Stimulated activated memory B cell treated with anti-CD40 and anti-IgM and Interleukin-4, amounts not matched to agents 10 μg/mL and 1 μg/mL and 100 μg/mL, for 72 hours (primary cell): ENCODE measurements around the gene DCC.

ENCODE experiments used
- ATAC-seq: fragments of 150-1000 bp; cut with Tn5 transposase; 2 replicates; pipeline ENCODE4 v1.10.0; 2021
- H3K27ac Mint-ChIP-seq: one replicate; pipeline ENCODE4 v1.8.0; 2022; ENCODE audit warnings: mild to moderate bottlenecking, mixed read lengths
- H3K27me3 Mint-ChIP-seq: one replicate; pipeline ENCODE4 v1.8.0; 2022; ENCODE audit warnings: mixed read lengths
- H3K36me3 Mint-ChIP-seq: one replicate; pipeline ENCODE4 v1.8.0; 2022; ENCODE audit warnings: mixed read lengths
- H3K4me1 Mint-ChIP-seq: one replicate; pipeline ENCODE4 v1.8.0; 2022; ENCODE audit warnings: mixed read lengths
- H3K4me3 Mint-ChIP-seq: one replicate; pipeline ENCODE4 v1.8.0; 2022; ENCODE audit warnings: mild to moderate bottlenecking, moderate library complexity, mixed read lengths
- H3K9me3 Mint-ChIP-seq: one replicate; pipeline ENCODE4 v1.8.0; 2022; ENCODE audit warnings: mixed read lengths

The DCC gene

GRCh38 chr18:52433797-52434196 is 93.8 kb downstream of the DCC start:
- no peak for ATAC-seq

GRCh38 chr18:52435301-52435700 is 95.3 kb downstream of the DCC start:
- Mint-ChIP-seq H3K4me3 (no peak overlapping the region), H3K4me1 (no peaks in the 10 kb centered on the region), H3K9me3 (no peaks in the 10 kb centered on the region), H3K27ac (no peak overlapping the region), H3K27me3 (no peaks in the 10 kb centered on the region), H3K36me3 (no peaks in the 10 kb centered on the region)
- ATAC-seq = no peak

More at GRCh38 chr18:52433797-52434196, 93.8 kb downstream of the DCC start:
- H3K36me3 Mint-ChIP-seq = no peaks in the 10 kb centered on the region
- H3K9me3 Mint-ChIP-seq = no peaks in the 10 kb centered on the region
- no peak overlapping the region for H3K4me3 Mint-ChIP-seq
- H3K4me1 Mint-ChIP-seq = no peaks in the 10 kb centered on the region
- H3K27me3 Mint-ChIP-seq = no peaks in the 10 kb centered on the region
- no peak overlapping the region for H3K27ac Mint-ChIP-seq

DNA sequence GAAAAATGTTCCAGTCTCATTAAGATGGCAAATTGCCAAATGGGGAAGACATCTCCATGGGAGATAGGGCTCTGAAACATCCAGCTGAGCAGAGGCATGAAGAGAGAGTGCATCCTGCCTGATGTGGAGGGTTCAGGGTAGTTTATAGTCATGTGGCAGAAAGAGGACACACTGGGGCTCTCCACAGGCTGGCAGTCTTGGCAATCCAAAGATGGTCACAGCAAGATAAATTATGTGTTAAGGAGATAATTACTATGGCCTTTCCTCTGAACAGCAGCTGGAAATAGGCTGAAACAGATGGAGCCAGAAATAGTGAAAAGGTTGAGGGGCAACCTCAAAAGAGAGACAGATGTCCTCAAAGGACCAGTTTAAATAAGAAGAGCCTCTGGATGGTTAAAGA is 97.2 kb downstream of the DCC start:
- H3K9me3 Mint-ChIP-seq = no peaks in the 10 kb centered on the region
- no peak for ATAC-seq
- H3K4me3 Mint-ChIP-seq = no peak overlapping the region
- H3K36me3 Mint-ChIP-seq = no peaks in the 10 kb centered on the region
- no peaks in the 10 kb centered on the region for H3K27me3 Mint-ChIP-seq
- no peak overlapping the region for H3K27ac Mint-ChIP-seq
- no peaks in the 10 kb centered on the region for H3K4me1 Mint-ChIP-seq

GRCh38 chr18:52439457-52439856 is 99.5 kb downstream of the DCC start:
- Mint-ChIP-seq H3K36me3 (no peaks in the 10 kb centered on the region), H3K27ac (no peak overlapping the region), H3K9me3 (no peaks in the 10 kb centered on the region), H3K27me3 (no peaks in the 10 kb centered on the region), H3K4me3 (no peak overlapping the region), H3K4me1 (no peaks in the 10 kb centered on the region)
- no peak for ATAC-seq

DNA sequence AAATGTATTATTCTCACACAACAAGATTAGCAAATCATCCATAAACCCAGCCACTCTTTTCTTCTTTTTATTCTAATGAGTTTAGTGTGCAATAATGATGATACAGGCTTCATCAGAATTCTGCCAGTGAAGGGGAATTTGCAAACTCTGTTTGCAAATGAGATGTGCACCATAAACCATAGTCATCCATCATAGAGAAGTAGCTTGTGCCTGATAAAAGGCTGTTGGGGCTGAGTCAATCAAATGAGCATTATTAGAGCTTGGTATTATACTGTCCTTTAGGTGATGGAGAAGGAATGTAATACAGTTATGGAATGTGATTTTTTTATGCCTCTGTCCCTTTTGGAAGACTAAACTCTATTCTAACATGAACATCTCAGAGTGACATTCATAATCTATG is 101.8 kb downstream of the DCC start:
- Mint-ChIP-seq H3K4me3 (no peak overlapping the region), H3K4me1 (no peaks in the 10 kb centered on the region), H3K9me3 (no peaks in the 10 kb centered on the region), H3K27me3 (no peaks in the 10 kb centered on the region), H3K36me3 (no peaks in the 10 kb centered on the region), H3K27ac (no peak overlapping the region)
- ATAC-seq = no peak

DNA sequence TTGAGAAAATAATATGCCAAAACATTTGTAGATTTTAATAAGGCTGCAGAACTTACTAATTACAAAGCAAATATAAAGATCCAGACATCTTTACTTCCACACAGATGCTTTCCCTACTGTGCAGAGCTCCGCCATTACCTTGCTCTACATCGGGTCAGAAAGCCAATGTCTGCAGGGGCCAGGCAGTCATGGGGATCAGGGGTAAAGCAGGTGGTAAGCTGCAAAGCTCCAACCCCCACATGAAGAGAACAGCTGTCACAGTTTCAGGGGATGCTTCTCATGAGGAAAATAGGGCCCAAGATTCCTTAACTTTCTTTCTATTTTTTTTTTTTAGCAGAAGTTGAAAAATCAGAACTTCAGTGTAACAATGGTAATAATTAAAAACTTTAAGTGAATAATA is 102.7 kb downstream of the DCC start:
- H3K9me3 Mint-ChIP-seq = no peaks in the 10 kb centered on the region
- H3K27ac Mint-ChIP-seq = no peak overlapping the region
- H3K36me3 Mint-ChIP-seq = no peaks in the 10 kb centered on the region
- no peak overlapping the region for H3K4me3 Mint-ChIP-seq
- no peak for ATAC-seq
- no peaks in the 10 kb centered on the region for H3K4me1 Mint-ChIP-seq
- no peaks in the 10 kb centered on the region for H3K27me3 Mint-ChIP-seq

DNA sequence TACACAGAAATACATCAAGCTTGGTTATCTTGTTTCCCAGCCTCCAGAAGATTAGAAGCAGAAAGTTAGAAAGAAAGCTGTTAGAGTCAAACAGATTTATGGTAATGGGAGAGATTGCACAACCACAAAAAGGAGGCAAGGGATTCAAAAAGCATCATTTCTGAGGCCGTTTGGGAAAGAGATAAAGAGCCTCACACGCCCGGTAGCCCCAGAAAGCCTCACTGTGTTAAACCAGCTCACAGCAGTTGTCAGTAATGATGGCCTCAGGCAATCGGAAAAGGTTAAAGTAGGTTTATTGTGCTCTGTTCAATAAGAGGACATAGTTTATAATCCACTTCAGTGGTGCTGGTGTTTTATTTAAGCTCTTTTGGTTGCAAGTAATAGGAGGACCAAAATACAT is 111.3 kb downstream of the DCC start:
- ATAC-seq = no peak
- no peaks in the 10 kb centered on the region for H3K9me3 Mint-ChIP-seq
- H3K4me3 Mint-ChIP-seq = no peak overlapping the region
- no peak overlapping the region for H3K27ac Mint-ChIP-seq
- no peaks in the 10 kb centered on the region for H3K27me3 Mint-ChIP-seq
- H3K36me3 Mint-ChIP-seq = no peaks in the 10 kb centered on the region
- H3K4me1 Mint-ChIP-seq = no peaks in the 10 kb centered on the region

DNA sequence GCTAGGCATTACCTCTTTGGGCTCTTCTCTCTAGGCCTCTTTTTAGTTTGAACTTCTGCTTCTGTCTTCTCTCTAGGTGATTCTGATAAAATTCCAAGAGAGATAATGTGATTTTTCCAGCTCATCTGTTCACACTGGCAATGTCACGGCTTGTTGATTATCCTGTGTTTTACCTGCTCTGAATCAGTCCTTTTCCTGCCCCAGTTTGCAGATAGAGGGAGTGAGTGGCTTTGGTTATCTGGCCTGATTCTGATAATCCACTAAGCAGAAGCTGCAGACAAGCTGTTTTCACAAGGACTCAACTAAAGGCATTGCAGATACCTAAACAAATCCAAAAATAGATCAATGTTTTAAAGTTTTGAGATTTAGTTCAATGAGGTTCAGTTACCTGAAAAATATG is 111.9 kb downstream of the DCC start:
- no peaks in the 10 kb centered on the region for H3K36me3 Mint-ChIP-seq
- H3K4me3 Mint-ChIP-seq = no peak overlapping the region
- no peaks in the 10 kb centered on the region for H3K4me1 Mint-ChIP-seq
- no peak overlapping the region for H3K27ac Mint-ChIP-seq
- no peaks in the 10 kb centered on the region for H3K9me3 Mint-ChIP-seq
- ATAC-seq = no peak
- no peaks in the 10 kb centered on the region for H3K27me3 Mint-ChIP-seq

GRCh38 chr18:52452427-52452826 is 112.4 kb downstream of the DCC start:
- Mint-ChIP-seq H3K27ac (no peak overlapping the region), H3K4me3 (no peak overlapping the region), H3K36me3 (no peaks in the 10 kb centered on the region), H3K27me3 (no peaks in the 10 kb centered on the region), H3K4me1 (no peaks in the 10 kb centered on the region), H3K9me3 (no peaks in the 10 kb centered on the region)
- no peak for ATAC-seq

GRCh38 chr18:52459890-52460289 is 119.9 kb downstream of the DCC start:
- Mint-ChIP-seq H3K9me3 (peaks cover 8% of the 10 kb centered on the region), H3K4me1 (no peaks in the 10 kb centered on the region), H3K36me3 (no peaks in the 10 kb centered on the region), H3K27me3 (no peaks in the 10 kb centered on the region), H3K27ac (no peak overlapping the region), H3K4me3 (no peak overlapping the region)
- ATAC-seq = no peak

DNA sequence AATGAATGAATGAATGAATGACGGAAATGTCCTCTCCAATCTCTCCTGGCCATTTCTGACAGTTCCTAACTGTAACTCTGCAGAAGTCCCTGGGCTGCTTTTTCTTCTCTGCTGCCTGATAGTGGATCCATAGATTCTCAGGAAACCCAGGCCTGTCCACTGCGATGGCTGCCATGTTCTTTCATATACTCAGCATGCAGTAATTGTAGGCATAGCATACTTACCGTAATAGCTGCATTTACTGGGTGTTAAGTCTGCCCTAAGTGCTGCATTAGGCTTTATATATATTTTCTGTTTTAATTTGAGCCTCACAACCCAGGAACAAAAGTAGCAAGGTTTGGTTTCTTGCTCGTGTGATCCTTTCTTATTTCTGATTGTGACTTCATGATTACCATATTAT is 122.9 kb downstream of the DCC start:
- H3K9me3 Mint-ChIP-seq = peaks cover 8% of the 10 kb centered on the region
- no peak overlapping the region for H3K27ac Mint-ChIP-seq
- H3K27me3 Mint-ChIP-seq = no peaks in the 10 kb centered on the region
- ATAC-seq = no peak
- H3K4me1 Mint-ChIP-seq = no peaks in the 10 kb centered on the region
- no peak overlapping the region for H3K4me3 Mint-ChIP-seq
- H3K36me3 Mint-ChIP-seq = no peaks in the 10 kb centered on the region

- Mint-ChIP-seq H3K9me3 (peaks cover 4% of the 10 kb centered on the region), H3K36me3 (no peaks in the 10 kb centered on the region), H3K27me3 (no peaks in the 10 kb centered on the region), H3K4me1 (no peaks in the 10 kb centered on the region), H3K4me3 (no peak overlapping the region), H3K27ac (no peak overlapping the region)
- ATAC-seq = no peak
Observed at GRCh38 chr18:52465391-52465790, 125.4 kb downstream of the DCC start.

DNA sequence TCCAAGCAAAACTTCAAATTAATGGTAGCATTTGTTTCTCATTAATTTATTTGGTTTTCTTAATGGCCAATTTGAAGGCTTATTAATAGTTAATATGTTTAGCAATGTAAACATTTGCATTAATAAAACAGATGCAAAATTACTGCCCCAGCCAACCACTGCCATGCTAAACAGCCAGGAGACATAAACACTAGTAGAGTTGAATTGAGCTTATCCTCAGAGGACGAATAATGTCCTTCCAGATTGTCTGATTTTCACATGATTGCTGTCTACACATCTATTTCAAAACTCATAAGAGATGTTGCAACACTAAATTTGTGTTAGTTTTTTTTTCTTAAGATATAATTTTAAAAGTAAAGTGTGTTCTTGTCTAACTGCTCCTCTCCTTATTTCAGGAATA is 128.5 kb downstream of the DCC start:
- Mint-ChIP-seq H3K36me3 (no peaks in the 10 kb centered on the region), H3K4me1 (no peaks in the 10 kb centered on the region), H3K27me3 (no peaks in the 10 kb centered on the region), H3K4me3 (no peak overlapping the region), H3K27ac (no peak overlapping the region), H3K9me3 (no peaks in the 10 kb centered on the region)
- ATAC-seq = no peak

DNA sequence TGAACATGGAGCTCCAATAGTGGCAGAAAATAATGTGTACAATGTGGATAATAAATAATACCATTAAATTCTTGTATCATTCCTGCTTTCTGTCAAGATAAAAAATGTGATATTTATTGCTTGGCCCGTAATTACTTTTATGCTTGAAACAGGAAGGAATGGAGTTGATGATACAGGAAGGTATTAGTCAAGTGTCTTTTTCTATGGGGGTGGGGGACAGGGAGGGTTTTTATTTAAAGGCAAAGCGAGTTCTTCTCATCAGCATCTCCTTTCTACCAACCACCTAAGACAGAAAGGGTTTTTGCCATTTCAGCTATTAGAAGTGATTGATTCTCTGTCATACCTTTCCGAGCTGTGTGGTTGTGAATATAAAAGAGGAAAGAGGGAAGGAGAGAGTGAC is 135.3 kb downstream of the DCC start:
- no peaks in the 10 kb centered on the region for H3K27me3 Mint-ChIP-seq
- H3K4me3 Mint-ChIP-seq = no peak overlapping the region
- H3K9me3 Mint-ChIP-seq = peaks cover 3% of the 10 kb centered on the region
- no peaks in the 10 kb centered on the region for H3K4me1 Mint-ChIP-seq
- H3K27ac Mint-ChIP-seq = no peak overlapping the region
- no peaks in the 10 kb centered on the region for H3K36me3 Mint-ChIP-seq
- ATAC-seq = no peak

DNA sequence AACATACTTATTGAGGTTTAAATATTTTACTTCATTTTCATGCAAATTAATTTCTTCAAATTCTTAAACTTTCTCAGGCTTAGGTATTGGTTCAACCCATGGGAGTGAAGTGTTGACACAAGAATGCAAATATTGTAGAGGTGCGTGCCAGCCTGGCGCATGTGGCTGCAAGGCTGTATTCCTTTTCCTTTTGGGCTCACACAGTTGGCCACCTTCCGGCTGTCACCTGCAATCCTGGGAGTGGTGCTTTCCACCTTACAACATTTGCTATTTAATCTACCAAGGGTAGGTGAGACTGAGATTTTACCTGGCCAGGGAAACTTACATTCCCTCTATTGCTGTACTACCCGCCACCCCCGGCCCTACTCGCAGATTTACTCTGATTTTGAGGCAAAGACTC is 141.1 kb downstream of the DCC start:
- no peaks in the 10 kb centered on the region for H3K4me1 Mint-ChIP-seq
- no peak overlapping the region for H3K27ac Mint-ChIP-seq
- ATAC-seq = no peak
- H3K4me3 Mint-ChIP-seq = no peak overlapping the region
- H3K27me3 Mint-ChIP-seq = no peaks in the 10 kb centered on the region
- peaks cover 6% of the 10 kb centered on the region for H3K9me3 Mint-ChIP-seq
- H3K36me3 Mint-ChIP-seq = no peaks in the 10 kb centered on the region

DNA sequence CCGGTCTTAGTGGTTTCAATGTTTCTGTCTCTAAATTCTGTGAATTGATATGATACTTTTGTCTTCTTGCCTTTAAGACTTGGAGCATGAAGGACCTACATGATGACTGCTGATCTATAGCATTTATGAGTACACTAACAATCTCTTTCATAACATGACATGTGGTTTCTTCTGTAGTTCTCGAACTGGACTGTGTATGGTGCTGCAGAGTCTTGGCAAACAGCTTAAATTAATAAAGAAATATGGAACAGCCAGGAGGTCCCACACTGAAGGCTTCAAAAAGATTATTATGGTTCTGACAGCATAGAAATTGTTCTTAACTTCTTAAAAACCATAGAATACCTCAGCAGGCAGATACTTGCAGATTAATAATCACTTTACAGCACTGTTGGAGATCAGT is 145.0 kb downstream of the DCC start:
- no peaks in the 10 kb centered on the region for H3K36me3 Mint-ChIP-seq
- peaks cover 3% of the 10 kb centered on the region for H3K9me3 Mint-ChIP-seq
- H3K4me3 Mint-ChIP-seq = no peak overlapping the region
- no peak for ATAC-seq
- H3K27ac Mint-ChIP-seq = no peak overlapping the region
- H3K27me3 Mint-ChIP-seq = no peaks in the 10 kb centered on the region
- no peaks in the 10 kb centered on the region for H3K4me1 Mint-ChIP-seq

GRCh38 chr18:52486052-52486451 is 146.1 kb downstream of the DCC start:
- Mint-ChIP-seq H3K9me3 (peaks cover 3% of the 10 kb centered on the region), H3K27ac (no peak overlapping the region), H3K27me3 (no peaks in the 10 kb centered on the region), H3K4me1 (no peaks in the 10 kb centered on the region), H3K4me3 (no peak overlapping the region), H3K36me3 (no peaks in the 10 kb centered on the region)
- no peak for ATAC-seq
